ENCODE measurements around the gene ZNF492.
"Not testable (repeated sequence)": the region's sequence is repeated elsewhere in the genome, so short reads cannot be mapped to it uniquely, and the experiment has no call there.

The ZNF492 gene

DNA sequence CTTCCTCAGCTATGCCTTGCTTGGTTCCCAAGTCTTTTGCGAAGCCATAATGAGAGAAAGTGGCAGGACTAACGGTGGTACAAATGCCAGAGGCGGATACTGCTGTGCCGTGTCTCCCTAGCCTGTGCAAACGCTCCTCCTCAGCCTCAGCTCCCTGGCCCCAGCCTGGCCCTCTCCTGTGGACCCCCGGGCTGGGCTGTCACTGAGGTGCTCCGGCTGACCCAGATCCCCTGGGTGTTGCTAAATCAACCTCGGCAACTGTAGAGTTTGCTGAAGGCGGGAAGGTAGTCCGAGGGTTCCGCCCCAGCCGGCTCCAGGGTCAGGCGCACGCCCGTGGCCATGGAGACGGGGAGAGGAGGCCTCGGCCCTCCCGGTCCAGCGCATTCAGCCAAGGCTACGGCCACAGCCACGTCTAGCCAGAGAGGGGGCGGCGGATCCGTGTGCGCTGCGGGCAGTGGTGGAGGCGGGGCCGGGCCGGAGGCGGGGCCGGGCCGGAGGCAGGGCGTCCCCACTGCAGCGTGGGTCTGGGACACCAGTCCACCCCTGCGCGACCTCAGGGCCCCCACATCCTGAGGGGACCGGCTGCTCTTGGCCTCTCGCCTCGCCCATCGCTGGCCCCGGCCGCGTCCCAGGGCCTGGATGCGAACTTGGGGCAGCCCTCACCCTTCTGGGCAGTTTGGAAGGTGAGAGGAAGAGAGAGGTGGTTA, 16.4 kb upstream of the ZNF492 start:
- no peak for DNase-seq

DNA sequence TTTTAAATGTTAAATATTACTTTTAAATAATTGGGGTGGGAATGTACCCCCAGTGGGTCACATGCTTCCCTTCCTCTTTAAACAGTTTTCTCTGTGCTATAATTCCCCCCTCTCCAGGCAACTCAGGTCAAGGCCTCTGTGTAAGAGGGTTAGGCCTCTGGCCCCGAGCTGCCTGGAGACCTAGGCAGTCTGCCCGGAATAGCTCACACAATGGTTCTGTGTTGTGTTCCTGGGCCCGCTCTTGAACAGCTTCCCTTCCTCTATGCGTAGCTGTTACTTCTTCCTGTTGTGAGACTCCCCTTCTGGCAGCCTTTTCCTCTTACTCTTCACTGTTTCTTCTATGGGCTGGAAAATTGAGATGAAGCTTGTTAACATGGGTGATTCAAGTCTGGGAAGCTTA, 14.8 kb upstream of the ZNF492 start:
- DNase-seq, result no peak

DNA sequence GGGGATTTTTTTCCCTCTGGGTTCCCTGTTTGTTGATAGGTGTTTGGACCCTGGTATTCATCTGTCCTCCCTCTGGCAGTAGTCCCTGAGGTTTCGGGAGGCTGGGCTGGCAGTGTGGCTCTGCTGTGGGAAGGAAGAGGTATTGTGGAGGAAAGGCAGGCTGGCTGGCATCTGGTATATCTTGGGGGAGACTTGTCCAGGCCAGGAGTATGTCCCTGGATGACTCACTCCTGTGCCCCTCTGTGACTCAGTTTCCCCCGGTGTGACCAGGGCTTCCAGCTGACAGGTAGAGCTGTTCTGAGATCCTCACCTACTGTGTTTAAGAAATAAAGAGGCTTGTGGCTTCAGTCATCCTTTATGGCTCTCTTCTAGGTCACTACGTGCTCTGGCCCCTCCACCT, 14.2 kb upstream of the ZNF492 start:
- DNase-seq, result no peak

DNA sequence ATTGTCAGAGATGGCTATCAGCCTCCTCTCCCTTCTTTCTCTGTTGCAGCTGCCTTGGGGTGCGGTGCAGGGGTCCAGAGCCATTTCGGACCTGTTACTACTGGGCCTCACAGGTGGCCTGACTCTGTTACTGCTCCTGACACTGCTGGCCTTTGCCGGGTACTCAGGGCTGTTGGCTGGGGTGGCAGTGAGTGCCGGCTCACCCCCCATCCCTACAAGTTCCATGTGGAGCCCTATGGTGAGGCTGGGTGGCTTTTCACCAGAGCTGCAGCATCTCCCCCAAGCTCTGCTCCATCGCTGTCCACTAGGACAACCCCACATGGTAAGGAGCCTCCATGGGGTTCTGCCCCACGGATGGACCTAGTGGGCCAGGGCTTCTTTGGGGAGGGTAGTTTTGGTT, 13.7 kb upstream of the ZNF492 start:
- no peak for DNase-seq

DNA sequence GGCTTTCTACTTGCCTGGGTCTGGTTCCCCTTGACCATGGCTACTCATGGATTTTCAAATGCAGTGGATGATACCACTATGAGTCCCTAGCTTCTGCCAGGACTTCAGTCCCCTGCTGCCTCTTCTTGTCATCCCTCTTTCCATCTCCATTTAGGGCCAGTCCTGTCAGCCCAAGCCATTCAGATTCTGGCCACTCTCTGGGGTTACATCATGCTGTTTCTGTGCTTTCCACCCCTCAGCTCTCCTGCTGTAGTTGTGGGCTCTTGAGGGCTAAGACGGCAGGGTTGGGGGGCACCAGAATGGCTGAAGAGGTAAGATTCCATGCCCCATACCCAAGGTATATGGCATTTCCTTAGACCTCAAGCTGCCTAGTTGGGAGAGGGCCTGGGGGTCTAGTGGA, 13.2 kb upstream of the ZNF492 start:
- DNase-seq, result no peak

DNA sequence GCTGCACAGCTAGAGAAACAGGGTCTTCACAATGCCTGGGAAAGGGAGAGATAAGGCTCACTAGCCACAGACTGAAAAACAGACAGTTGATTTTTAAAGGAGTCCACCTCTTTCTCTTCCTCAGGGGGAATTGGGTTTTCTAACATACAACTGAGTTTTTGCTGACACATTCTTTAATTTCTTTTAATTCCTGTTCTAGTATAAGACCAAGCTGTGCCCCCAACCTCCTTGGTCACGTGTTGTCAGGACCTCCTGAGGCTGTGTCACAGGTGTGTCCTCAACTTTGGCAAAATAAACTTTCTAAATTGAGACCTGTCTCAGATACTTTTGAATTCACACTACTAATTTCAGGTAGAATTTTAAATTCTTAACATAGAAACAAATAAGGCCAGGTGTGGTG, 12.1 kb upstream of the ZNF492 start:
- no peak for DNase-seq

DNA sequence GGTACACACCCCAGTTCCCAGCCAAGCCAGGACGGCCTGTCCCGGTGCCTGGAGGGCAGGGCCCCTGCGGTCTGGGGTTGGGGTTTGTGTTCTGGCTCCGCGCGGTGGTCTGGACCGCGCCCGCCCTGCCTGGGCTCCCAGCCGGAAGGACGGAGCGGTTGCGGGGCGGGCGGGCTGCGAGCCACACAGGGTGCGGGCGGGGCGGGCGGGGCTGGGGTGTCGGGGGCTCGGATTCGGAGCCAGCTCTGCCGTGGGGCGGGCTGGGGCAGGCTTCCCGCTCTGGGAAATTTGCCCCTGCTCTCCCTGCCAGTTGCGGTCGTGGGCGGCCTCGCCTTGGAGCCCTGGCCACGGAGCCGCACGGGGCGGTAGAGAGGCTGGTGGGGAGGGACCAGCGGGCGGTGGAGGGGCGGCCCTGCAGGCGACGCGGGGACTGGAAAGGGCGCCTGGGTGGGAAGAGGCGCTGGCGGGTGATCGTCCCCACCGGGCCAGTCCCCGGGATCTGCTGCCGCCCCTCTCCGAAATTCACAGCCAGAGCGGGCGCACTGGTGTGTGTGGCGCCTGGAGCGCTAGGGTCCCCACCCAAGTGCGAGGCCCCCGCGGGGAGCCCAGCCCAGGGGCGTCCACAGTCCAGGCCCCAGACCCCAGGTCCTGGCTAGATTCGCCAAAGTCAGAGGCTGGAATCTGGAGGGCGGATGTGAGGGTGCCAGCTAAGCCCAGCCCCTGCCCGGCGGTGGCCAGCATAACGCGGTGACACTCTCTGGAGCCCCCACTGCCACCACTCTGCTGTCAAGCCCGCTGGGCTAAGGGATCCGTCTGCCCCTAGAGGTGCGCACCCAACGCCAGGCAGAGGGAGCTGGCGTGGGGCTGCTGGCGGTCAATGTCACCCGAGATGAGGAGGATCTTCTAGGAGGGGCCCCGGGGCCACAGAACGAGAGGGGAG, 11.0 kb upstream of the ZNF492 start:
- no peak for DNase-seq

DNA sequence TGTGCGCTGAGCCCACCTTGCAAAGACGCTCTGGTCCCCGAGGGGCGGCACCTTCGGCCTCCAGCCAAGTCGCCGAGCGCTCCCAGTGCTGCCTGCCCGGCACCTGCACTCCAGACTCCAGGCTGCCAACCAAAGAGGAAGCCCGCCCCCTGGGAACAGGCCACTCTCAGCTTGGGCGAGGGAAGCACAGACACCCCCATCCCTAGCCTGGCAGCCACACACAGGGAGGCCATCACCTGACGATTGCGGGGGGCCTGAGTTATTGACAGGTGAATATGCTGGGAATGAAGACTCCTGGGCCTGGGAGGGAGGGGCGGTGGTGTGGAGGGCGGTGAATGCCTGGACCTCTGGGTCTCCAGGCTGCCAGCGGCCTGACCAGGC, 10.3 kb upstream of the ZNF492 start:
- no peak for DNase-seq

DNA sequence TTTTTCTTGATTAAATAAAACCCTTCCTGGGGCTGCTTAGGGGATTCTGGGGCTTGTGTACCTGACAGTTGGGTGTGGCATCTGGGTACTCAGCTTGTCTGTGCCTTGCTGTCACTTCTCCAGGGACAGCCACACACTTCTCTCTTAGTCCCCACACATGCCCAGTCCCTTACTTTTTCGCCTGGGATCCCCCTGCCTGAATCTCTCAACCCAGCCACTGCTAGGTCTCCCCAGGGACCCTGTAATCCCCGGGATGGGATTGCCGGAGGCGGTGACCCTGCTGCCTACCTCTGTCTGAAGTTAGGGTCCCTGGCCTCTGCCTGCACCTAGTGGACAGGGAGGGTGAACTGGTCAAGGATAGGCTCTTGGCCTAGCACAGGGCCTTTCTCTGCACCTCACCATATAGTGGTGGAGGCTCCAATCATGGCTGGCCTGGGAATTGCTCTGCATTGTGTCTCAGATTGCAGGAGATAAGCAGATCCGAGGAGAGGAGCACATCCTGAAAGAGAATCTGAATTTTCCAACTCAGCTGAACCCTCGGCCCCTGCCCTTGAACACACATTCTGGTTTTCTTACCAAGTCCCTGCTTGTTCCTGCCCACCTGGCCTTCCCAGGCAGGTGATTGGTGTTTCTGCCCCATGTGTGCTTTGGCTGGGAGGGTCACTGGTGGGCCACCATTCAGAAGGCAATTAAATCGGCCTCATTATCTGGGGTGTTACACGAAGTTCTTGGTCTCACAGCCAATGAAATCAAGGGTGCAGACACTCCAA, 8.7 kb upstream of the ZNF492 start:
- DNase-seq, result no peak

DNA sequence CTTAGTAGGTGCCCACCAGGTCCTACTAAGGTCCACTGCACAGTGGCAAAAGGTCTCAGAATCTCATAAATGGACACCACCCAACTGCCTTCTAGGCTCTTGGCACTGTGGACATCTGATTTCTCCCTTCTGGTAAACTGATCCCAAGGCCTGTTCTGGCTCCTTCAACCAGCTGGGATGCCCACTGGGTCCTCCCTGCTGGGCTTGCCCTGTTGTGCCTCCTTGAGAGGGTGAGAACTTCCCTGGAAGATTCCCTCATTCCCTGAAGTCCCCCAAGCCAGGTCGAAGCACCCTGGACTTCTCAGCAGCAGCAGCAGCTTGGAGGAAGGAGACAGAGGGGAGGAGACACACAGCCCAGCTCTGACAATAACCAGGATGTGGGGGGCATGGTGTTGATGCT, 6.6 kb upstream of the ZNF492 start:
- no peak for DNase-seq

DNA sequence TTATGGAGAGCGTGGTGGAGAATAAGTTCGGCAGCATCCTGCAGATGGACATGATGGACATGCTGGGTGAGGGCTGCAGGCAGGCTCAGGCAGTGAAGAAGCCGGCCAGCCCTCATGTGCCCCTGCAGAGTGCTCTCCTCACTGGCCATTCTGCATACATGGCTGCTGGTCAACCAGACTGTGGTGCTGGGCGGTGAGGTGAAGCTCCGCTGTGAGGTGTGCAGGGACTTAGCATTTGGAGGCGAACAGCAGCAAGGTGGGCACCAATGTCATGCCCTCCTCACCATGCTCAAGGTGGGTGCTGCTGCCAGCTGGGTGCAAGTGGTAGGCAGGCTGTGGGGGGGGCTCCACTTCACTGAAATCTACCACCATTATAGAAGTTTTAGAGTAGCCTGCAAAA, 5.7 kb upstream of the ZNF492 start:
- DNase-seq, result no peak

DNA sequence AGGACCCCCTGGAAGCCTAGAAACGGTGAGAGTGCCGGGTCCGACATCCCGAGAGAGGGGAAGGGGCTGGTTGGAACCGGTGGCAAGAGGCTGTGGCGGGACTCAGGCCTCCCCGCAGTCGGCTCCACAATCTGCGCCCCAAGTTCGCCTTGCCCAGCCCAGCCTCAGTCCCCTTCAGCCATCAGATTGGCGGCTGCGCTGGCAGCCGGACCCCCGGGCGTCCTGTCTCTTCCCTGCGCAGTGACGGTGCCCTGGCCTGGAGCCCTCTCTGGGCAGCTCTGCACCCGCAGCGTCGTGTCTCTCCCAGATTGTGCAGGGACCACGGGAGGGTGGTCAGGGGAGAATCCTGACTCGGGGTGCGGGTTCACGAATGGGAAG, 315 bp downstream of the ZNF492 start:
- DNase-seq, result no peak

DNA sequence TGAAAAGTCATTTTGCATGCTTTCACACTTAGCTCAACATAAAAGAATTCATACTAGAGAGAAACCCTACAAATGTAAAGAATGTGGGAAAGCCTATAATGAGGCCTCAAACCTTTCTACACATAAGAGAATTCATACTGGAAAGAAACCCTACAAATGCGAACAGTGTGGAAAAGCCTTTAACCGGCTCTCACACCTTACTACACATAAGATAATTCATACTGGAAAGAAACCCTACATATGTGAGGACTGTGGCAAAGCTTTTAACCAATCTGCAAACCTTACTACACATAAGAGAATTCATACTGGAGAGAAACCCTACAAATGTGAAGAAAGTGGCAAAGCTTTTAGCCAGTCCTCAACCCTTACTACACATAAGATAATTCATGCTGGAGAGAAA, 51.4 kb downstream of the ZNF492 start:
- not testable (repeated sequence) for DNase-seq

DNA sequence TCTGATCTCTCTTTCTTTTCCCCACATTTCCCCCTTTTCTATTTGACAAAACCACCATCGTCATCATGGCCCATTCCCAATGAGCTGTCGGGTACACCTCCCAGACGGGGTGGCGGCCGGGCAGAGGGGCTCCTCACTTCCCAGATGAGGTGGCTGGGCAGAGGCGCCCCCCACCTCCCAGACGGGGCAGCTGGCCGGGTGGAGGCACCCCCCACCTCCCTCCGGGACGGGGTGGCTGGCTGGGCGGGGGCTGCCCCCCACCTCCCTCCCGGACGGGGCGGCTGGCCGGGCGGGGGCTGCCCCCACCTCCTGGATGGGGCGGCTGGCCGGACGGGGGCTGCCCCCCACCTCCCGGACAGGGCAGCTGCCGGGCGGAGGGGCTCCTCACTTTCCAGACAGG, 68.5 kb downstream of the ZNF492 start:
- DNase-seq, result not testable (repeated sequence)

DNA sequence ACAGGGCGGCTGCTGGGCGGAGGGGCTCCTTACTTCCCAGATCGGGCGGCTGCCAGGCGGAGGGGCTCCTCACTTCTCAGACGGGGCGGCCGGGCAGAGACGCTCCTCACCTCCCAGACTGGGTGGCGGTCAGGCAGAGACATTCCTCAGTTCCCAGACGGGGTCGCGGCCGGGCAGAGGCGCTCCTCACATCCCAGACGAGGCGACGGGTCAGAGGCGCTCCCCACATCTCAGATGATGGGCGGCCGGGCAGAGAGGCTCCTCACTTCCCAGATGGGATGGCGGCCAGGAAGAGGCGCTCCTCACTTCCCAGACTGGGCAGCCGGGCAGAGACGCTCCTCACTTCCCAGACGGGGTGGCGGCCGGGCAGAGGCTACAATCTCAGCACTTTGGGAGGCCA, 69.0 kb downstream of the ZNF492 start:
- not testable (repeated sequence) for DNase-seq

DNA sequence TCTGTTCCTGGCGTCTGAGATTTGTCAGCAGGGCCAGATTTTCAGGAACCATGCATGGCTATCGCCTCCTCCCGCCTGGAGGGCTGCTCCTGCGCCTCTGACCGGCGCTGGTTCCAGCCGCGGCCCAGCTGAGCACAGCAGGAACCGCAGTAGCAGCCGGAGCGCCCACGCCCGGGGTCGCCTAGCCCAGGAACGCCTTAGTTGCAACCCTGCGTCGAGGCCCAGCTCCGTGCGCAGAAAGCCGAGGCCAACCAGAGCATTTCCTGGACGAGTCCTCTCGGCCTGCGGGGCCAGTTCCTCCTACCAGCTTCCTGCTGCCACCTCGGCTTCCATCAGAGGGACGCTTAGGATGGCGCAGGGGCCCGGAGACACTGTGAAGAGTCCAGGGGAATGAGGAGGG, 74.9 kb downstream of the ZNF492 start:
- no peak for DNase-seq

All from activated naive CD4-positive, alpha-beta T cell treated with anti-CD3 and anti-CD28 coated beads, Interleukin-2, amount 50 U/mL, for 16 hours (primary cell).